Endothelial cell of umbilical vein (primary cell): Measurements from ENCODE around the gene KRTAP9-9. TPM values are rescaled to one million over a fixed set of nuclear protein-coding genes. Genes with fewer than 3 reads are reported as not detected.
"Not testable (repeated sequence)": the region's sequence is repeated elsewhere in the genome, so short reads cannot be mapped to it uniquely, and the experiment has no call there.

Experiments
- BruUV-seq: library from RNA; stranded (reverse); fragments of 400-500 nt; replicated peaks from 2 replicates; lab custom pipeline; 2021; lab: Mats Ljungman, UMichigan
- CTCF ChIA-PET: fragments of 300-600, 350-600 bp; sonication (Branson Sonifier 250); formaldehyde crosslinking; loops from one replicate; lab custom pipeline; 2021; ENCODE audit warnings: antibody characterized with exemption, inconsistent platforms; lab: Charles Lee
- POLR2A ChIA-PET: fragments of 300-600, 350-600 bp; sonication (Branson Sonifier 250); formaldehyde crosslinking; loops from one replicate; lab custom pipeline; 2021; ENCODE audit warnings: antibody characterized with exemption, inconsistent platforms; lab: Charles Lee
- DNase-seq: peaks from one replicate; pipeline ENCODE4 v3.0.0-alpha.2; 2011; ENCODE audit warnings: low read depth, low spot score
- FAIRE-seq: peaks from 2 replicates; lab custom pipeline; 2011; peaks lifted over from hg19 to GRCh38; lab: Jason Lieb, UNC
- H2AFZ ChIP-seq: 2 replicates; pipeline ENCODE4 v1.6.0; 2012; ENCODE audit warnings: low read depth, low read length, control low read depth, inconsistent platforms
- H3K27ac ChIP-seq: 2 replicates; pipeline ENCODE4 v1.5.1; 2011; ENCODE audit warnings: low read depth, mild to moderate bottlenecking, control low read depth, low read length, moderate library complexity; ENCODE audit not compliant: insufficient read depth
- H3K27me3 ChIP-seq, 2 experiments: 2 replicates each; pipeline versions ENCODE4 v1.6.0 to v1.6.1; 2011; ENCODE audit warnings: low read length in 2 of 2, mixed read lengths in 1 of 2; ENCODE audit not compliant: control insufficient read depth in 2 of 2, insufficient read depth in 2 of 2
- H3K36me3 ChIP-seq, 2 experiments: 2 replicates in 1 of 2; 3 replicates in 1 of 2; pipeline ENCODE4 v1.5.1; 2011; ENCODE audit warnings: low read length in 2 of 2, mild to moderate bottlenecking in 1 of 2, moderate library complexity in 1 of 2; ENCODE audit not compliant: control insufficient read depth in 2 of 2, insufficient read depth in 2 of 2; ENCODE audit errors: extremely low read depth in 1 of 2
- H3K4me1 ChIP-seq: 3 replicates; pipeline ENCODE4 v1.5.1; 2011; ENCODE audit warnings: mild to moderate bottlenecking, low read length; ENCODE audit not compliant: control insufficient read depth, insufficient read depth; ENCODE audit errors: extremely low read depth
- H3K4me2 ChIP-seq: 2 replicates; pipeline ENCODE4 v1.6.1; 2011; ENCODE audit warnings: low read length, control low read depth, mixed read lengths; ENCODE audit not compliant: insufficient read depth
- H3K4me3 ChIP-seq, 3 experiments: fragments of 200-600 bp in 1 of 3; sonication (generic), shearing (Covaris generic) in 1 of 3; replicated peaks in 1 of 3; 2 replicates each; pipeline ENCODE4 v1.5.1; 2011 to 2016; ENCODE audit warnings: control low read depth in 3 of 3, low read length in 3 of 3, mild to moderate bottlenecking in 2 of 3, inconsistent platforms in 1 of 3, low read depth in 1 of 3, moderate library complexity in 1 of 3; ENCODE audit not compliant: insufficient read depth in 1 of 3
- H3K79me2 ChIP-seq: 2 replicates; pipeline ENCODE4 v1.6.0; 2012; ENCODE audit warnings: low read length, inconsistent platforms; ENCODE audit not compliant: control insufficient read depth, insufficient read depth
- H3K9ac ChIP-seq: replicated peaks from 2 replicates; pipeline ENCODE3; 2011; ENCODE audit warnings: low read length, control low read depth; ENCODE audit not compliant: insufficient read depth; ENCODE audit errors: extremely low read depth
- H3K9me1 ChIP-seq: replicated peaks from 3 replicates; pipeline ENCODE4 v1.6.0; 2011; ENCODE audit warnings: mild to moderate bottlenecking, low read length; ENCODE audit not compliant: control insufficient read depth, insufficient read depth; ENCODE audit errors: extremely low read depth
- H3K9me3 ChIP-seq: replicated peaks from 2 replicates; pipeline ENCODE4 v1.5.1; 2012; ENCODE audit warnings: low read length, inconsistent platforms; ENCODE audit not compliant: control insufficient read depth, insufficient read depth
- H4K20me1 ChIP-seq: replicated peaks from 2 replicates; pipeline ENCODE3; 2011; ENCODE audit warnings: mild to moderate bottlenecking, low read length; ENCODE audit not compliant: control insufficient read depth, insufficient read depth; ENCODE audit errors: extremely low read depth
- dilution Hi-C: fragments of 300-500 bp; cut with MboI; formaldehyde crosslinking; loops from one replicate; pipeline ENCODE4 v1.15.0; 2019; ENCODE audit warnings: low sequenced_read_pairs; ENCODE audit not compliant: extremely low pct_ligation_motif_present
- intact Hi-C: fragments of 100-400 bp; cut with micrococcal nuclease; formaldehyde crosslinking; loops from one replicate; pipeline ENCODE4 v1.10.0; 2022
- polyA plus RNA-seq, 4 experiments: library from polyadenylated mRNA; depleted of rRNA in 3 of 4; stranded (reverse) in 3 of 4; unstranded in 1 of 4; fragments of >200 nt; gene quantifications; 2 replicates each; pipeline versions ENCODE4 v1.2.1 to v1.2.3, GENCODE V29; 2011 to 2012; ENCODE audit warnings: missing spikeins in 1 of 4
- total RNA-seq: library from RNA; stranded (reverse); gene quantifications from 2 replicates; pipeline ENCODE4 v1.2.3, GENCODE V29; 2021

Gene KRTAP9-9
- total and polyA plus RNA-seq, 2 donors (not counting 3 experiments of a cell fraction or from before 2014, with no cell fraction given): not detected

DNA sequence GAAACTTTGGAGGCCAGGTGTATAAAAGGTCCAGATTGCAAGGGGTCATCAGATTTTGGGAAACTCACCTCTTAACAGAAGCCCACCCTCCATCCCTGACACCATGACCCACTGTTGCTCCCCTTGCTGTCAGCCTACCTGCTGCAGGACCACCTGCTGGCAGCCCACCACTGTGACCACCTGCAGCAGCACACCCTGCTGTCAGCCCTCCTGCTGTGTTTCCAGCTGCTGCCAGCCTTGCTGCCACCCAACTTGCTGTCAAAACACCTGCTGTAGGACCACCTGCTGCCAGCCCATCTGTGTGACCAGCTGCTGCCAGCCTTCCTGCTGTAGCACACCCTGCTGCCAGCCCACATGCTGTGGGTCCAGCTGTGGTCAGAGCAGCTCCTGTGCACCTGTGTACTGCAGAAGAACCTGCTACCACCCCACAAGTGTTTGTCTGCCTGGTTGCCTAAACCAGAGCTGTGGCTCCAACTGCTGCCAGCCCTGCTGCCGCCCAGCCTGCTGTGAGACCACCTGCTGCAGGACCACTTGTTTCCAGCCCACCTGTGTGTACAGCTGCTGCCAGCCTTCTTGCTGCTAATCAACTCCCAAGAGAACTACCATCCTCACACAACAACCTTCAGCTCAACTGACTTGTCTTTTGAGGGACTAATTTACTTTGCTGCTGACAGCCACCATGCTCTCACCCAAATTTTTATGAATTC is 22.6 kb upstream of the KRTAP9-9 start, which contains the start of gene KRTAP9-3:
Gene KRTAP9-3 (plus strand): TSS at position 51 of the 707 bp plus-strand sequence. CDS start 53 bp downstream, at position 104.
- H3K27ac ChIP-seq, DNase-seq, H3K9me3 ChIP-seq, BruUV-seq, H3K4me3 ChIP-seq, POLR2A ChIA-PET, H2AFZ ChIP-seq, CTCF ChIA-PET, intact Hi-C loops, H4K20me1 ChIP-seq, FAIRE-seq, H3K79me2 ChIP-seq, H3K9me1 ChIP-seq, H3K4me2 ChIP-seq, dilution Hi-C loops, H3K36me3 ChIP-seq, H3K4me1 ChIP-seq, H3K9ac ChIP-seq, H3K27me3 ChIP-seq: not testable (repeated sequence)

DNA sequence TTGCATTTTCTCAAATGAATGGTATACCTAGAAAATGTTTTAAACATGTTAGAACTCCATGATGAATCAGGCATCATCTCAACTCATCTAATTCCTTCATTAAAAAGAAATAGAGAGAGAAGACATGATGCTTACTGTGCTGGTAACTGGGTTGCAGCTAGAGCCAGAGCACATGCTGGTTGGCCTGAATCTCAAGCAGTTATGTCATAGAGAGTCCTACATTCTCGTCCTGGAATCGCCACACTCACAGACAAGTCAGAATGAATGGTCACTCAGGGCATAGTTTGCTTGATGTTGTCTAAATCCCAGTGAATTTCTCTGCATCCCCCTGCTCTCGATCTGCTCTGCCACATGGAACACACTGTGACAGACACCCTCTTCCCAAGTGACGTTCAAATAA is 18.1 kb upstream of the KRTAP9-9 start:
- H4K20me1 ChIP-seq, BruUV-seq, H3K9me3 ChIP-seq, FAIRE-seq, intact Hi-C loops, H3K9me1 ChIP-seq, DNase-seq, dilution Hi-C loops, H3K27me3 ChIP-seq, H3K4me3 ChIP-seq, CTCF ChIA-PET, H3K9ac ChIP-seq, H3K79me2 ChIP-seq, H3K36me3 ChIP-seq, H2AFZ ChIP-seq, H3K4me2 ChIP-seq, H3K4me1 ChIP-seq, H3K27ac ChIP-seq, POLR2A ChIA-PET: not testable (repeated sequence)

DNA sequence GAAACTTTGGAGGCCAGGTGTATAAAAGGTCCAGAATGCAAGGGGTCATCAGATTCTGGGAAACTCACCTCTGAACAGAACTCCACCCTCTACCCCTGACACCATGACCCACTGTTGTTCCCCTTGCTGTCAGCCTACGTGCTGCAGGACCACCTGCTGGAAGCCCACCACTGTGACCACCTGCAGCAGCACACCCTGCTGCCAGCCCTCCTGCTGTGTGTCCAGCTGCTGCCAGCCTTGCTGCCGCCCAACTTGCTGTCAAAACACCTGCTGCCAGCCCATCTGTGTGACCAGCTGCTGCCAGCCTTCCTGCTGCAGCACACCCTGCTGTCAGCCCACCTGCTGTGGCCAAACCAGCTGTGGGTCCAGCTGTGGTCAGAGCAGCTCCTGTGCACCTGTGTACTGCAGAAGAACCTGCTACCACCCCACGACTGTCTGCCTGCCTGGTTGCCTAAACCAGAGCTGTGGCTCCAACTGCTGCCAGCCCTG is 17.2 kb upstream of the KRTAP9-9 start, which contains the start of gene KRTAP9-8:
Gene KRTAP9-8 (plus strand): TSS at position 51 of the 489 bp plus-strand sequence. CDS start 53 bp downstream, at position 104.
- H3K27me3 ChIP-seq, H2AFZ ChIP-seq, H3K36me3 ChIP-seq, H3K4me3 ChIP-seq, H3K9me1 ChIP-seq, H3K4me1 ChIP-seq, H3K9me3 ChIP-seq, POLR2A ChIA-PET, intact Hi-C loops, H3K79me2 ChIP-seq, BruUV-seq, FAIRE-seq, DNase-seq, dilution Hi-C loops, H3K27ac ChIP-seq, H4K20me1 ChIP-seq, H3K9ac ChIP-seq, H3K4me2 ChIP-seq, CTCF ChIA-PET: not testable (repeated sequence)

DNA sequence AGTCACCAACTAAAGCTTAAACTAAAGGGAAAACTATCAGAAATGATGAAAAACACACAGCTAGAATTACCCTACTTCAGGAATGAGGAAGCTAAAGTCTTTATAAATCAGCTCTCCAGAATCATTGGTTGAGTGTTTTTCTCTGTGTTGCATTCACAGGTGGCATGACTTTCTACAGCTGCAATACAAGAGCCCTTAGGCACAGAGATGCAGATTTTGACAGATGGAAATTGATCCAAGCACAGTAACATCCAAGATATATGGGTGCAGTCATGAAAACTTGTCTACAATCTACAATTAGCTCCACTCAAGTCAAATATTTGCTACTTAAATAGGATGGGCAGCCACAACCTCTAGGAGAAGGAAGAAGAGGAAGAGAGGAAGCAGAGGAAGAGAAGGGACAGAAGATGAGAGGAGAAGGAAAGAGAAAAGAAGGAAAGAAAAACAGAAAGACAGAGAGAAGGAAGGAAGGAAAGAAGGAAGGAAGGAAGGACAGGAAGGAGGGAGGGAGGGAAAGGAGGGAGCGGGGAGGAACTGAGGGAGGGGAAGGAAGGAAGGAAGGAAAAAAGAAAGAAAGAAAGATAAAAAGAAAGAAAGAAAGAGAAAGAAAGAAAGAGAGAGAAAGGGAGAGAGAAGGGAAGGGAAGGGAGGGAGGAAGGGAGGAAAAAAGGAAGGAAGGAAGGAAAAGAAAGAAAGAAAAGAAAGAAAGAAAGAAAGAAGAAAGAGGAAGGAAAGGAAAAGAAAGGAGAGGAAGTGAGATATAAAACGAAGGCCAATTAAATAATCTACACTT is 8.0 kb upstream of the KRTAP9-9 start:
- POLR2A ChIA-PET, H2AFZ ChIP-seq, H3K4me3 ChIP-seq, intact Hi-C loops, FAIRE-seq, H3K27ac ChIP-seq, DNase-seq, BruUV-seq, dilution Hi-C loops, H3K4me2 ChIP-seq, H3K36me3 ChIP-seq, H3K79me2 ChIP-seq, H3K9me3 ChIP-seq, H3K9ac ChIP-seq, H3K4me1 ChIP-seq, CTCF ChIA-PET, H4K20me1 ChIP-seq, H3K9me1 ChIP-seq, H3K27me3 ChIP-seq: not testable (repeated sequence)
